PFSK-1 (cell line): ENCODE measurements around the gene PPM1N.

Experiments
- FOXP2 ChIP-seq: optimal IDR thresholded peaks from 2 replicates; pipeline ENCODE3; 2011; ENCODE audit warnings: borderline replicate concordance, control low read depth, inconsistent platforms; ENCODE audit not compliant: insufficient read depth; ENCODE audit errors: extremely low read length, extremely low read depth
- POLR2AphosphoS5 ChIP-seq: IDR thresholded peaks from 2 replicates; pipeline ENCODE4 v1.6.1; 2012; ENCODE audit warnings: low read depth, mild to moderate bottlenecking, control low read depth, low read length, moderate library complexity
- SIN3A ChIP-seq: IDR thresholded peaks from 2 replicates; pipeline ENCODE4 v1.6.1; 2012; ENCODE audit warnings: mild to moderate bottlenecking, low read length, moderate library complexity, borderline replicate concordance; ENCODE audit not compliant: insufficient read depth
- TAF1 ChIP-seq: IDR thresholded peaks from 2 replicates; pipeline ENCODE4 v1.6.1; 2012; ENCODE audit warnings: low read length, control low read depth, borderline replicate concordance; ENCODE audit not compliant: insufficient read depth
- TF ChIP-seq, protein P1 (sequence below), 2 experiments: IDR thresholded peaks; 2 replicates each; pipeline versions ENCODE4 v1.6.1 to v1.8.0; 2011 to 2012; ENCODE audit warnings: low read depth in 2 of 2, low read length in 2 of 2, control low read depth in 1 of 2, inconsistent platforms in 1 of 2, mild to moderate bottlenecking in 1 of 2, moderate library complexity in 1 of 2; ENCODE audit not compliant: insufficient read depth in 1 of 2

The PPM1N gene

DNA sequence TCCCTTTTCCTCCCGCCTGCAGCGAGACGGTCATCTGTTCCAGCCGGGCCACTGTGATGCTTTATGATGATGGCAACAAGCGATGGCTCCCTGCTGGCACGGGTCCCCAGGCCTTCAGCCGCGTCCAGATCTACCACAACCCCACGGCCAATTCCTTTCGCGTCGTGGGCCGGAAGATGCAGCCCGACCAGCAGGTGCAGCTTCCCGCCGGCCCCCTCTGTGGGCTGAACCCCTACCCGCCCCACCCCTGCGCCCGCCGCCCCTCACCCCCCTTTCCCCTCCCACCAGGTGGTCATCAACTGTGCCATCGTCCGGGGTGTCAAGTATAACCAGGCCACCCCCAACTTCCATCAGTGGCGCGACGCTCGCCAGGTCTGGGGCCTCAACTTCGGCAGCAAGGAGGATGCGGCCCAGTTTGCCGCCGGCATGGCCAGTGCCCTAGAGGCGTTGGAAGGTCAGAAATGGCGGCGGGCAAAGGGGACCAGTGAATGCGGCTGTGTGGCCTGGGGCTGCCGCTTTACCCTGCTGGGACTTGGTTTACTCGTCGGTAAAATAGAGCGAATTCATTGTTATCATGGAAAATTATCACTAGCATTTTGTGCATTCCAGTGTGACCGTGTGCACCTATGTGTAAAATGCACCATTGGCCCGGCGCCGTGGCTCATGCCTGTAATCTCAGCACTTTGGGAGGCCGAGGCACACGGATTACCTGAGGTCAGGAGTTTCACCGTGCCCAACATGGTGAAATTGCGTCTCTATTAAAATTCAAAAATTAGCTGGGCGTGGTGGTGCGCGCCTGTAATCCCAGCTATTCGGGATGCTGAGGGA lies 19.6 kb downstream of the PPM1N start:
- TF ChIP-seq SIN3A (no peak), FOXP2 (no peak), POLR2AphosphoS5 (no peak), TAF1 (no peak)
- TF ChIP-seq, protein P1, sequence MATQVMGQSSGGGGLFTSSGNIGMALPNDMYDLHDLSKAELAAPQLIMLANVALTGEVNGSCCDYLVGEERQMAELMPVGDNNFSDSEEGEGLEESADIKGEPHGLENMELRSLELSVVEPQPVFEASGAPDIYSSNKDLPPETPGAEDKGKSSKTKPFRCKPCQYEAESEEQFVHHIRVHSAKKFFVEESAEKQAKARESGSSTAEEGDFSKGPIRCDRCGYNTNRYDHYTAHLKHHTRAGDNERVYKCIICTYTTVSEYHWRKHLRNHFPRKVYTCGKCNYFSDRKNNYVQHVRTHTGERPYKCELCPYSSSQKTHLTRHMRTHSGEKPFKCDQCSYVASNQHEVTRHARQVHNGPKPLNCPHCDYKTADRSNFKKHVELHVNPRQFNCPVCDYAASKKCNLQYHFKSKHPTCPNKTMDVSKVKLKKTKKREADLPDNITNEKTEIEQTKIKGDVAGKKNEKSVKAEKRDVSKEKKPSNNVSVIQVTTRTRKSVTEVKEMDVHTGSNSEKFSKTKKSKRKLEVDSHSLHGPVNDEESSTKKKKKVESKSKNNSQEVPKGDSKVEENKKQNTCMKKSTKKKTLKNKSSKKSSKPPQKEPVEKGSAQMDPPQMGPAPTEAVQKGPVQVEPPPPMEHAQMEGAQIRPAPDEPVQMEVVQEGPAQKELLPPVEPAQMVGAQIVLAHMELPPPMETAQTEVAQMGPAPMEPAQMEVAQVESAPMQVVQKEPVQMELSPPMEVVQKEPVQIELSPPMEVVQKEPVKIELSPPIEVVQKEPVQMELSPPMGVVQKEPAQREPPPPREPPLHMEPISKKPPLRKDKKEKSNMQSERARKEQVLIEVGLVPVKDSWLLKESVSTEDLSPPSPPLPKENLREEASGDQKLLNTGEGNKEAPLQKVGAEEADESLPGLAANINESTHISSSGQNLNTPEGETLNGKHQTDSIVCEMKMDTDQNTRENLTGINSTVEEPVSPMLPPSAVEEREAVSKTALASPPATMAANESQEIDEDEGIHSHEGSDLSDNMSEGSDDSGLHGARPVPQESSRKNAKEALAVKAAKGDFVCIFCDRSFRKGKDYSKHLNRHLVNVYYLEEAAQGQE (IDR thresholded peaks at IDR 0.05; ENCODE audit: insufficient read depth in 1 of 2, low read depth in 2 of 2, low read length in 2 of 2) = no peak

DNA sequence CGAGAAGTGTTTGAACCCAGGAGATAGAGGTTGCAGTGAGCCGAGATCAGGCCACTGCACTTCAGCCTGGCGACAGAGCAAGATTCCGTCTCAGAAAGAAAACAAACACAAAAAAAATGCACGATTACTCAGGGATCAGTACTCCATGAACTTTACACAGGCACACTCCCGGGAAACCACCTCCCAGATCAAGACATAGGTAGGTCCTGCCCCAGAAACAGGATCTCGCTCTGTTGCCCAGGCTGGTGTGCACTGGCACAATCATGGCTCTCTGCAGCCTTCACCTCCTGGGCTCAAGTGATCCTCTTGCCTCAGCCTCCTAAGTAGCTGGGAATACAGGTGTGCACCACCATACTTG lies 20.2 kb downstream of the PPM1N start:
- TF ChIP-seq FOXP2 = no peak
- no peak for TF ChIP-seq POLR2AphosphoS5
- no peak for TF ChIP-seq TAF1
- TF ChIP-seq SIN3A = no peak
- TF ChIP-seq, protein P1 (IDR thresholded peaks at IDR 0.05; ENCODE audit: insufficient read depth in 1 of 2, low read depth in 2 of 2, low read length in 2 of 2) = no peak

DNA sequence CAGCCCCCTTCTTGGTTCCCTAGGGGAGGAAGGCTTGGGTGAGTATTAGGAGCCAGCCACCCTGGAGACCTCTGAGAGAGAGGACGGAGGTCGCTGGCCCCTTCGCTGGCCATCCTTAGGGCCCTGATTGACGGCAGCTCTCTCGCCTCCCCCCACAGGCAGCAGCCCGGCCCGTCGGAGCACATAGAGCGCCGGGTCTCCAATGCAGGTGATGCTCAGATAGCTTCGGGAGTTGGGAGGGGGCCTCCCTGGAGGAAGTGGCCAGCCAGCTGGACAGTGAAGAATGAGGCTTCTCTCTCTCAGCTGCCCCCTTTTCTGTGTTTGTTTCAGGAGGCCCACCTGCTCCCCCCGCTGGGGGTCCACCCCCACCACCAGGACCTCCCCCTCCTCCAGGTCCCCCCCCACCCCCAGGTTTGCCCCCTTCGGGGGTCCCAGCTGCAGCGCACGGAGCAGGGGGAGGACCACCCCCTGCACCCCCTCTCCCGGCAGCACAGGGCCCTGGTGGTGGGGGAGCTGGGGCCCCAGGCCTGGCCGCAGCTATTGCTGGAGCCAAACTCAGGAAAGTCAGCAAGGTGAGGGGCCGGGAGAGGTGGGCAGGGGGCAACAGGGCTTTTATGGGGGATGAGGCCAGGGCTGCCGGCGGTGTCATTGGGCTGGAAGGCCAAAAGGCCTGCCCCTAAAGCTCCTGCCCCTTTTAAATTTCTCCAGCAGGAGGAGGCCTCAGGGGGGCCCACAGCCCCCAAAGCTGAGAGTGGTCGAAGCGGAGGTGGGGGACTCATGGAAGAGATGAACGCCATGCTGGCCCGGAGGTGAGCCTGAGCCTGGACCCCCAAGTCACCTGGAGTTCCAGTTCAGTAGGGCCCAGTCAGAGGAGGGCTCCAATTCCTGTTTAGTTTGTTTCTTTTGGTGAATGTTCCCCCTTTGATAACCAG lies 24.0 kb downstream of the PPM1N start:
- no peak for TF ChIP-seq POLR2AphosphoS5
- TF ChIP-seq FOXP2 = no peak
- TF ChIP-seq, protein P1 (IDR thresholded peaks at IDR 0.05; ENCODE audit: insufficient read depth in 1 of 2, low read depth in 2 of 2, low read length in 2 of 2) = no peak

DNA sequence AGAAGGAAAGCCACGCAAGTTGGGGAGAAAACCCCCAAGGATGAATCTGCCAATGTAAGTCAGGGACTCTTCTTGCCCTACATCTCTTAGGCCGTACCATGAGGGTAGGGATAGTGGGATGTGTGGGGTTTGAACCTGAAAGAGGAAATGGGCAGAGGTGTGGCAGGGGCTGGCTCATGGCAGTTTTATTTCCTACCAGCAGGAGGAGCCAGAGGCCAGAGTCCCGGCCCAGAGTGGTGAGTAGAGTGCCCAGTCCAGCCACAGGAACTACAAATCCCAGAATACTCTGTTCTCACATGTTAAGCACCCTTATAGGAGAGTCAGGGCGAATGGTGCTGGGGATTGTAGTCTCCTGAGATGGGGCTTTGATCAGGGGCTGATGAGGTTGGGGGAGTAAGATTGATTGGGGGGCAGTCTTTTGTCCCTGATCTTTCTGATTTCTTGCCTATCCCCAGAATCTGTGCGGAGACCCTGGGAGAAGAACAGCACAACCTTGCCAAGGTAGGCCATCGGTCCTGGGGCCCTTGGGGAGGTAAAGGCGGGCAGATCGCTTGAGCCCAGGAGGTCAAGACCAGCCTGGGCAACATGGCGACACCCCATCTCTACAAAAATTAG lies 25.5 kb downstream of the PPM1N start:
- TF ChIP-seq POLR2AphosphoS5 = no peak
- TF ChIP-seq TAF1 = no peak
- no peak for TF ChIP-seq FOXP2
- TF ChIP-seq SIN3A = no peak
- TF ChIP-seq, protein P1 (IDR thresholded peaks at IDR 0.05; ENCODE audit: insufficient read depth in 1 of 2, low read depth in 2 of 2, low read length in 2 of 2) = no peak
